Measurements from ENCODE around the gene NACAD.
"Not testable (repeated sequence)": the region's sequence is repeated elsewhere in the genome, so short reads cannot be mapped to it uniquely, and the experiment has no call there.

NACAD gene

GRCh38 chr7:45122975-45123860, 34.4 kb upstream of the NACAD start:
- TF ChIP-seq ZFX (IDR thresholded peaks at IDR 0.05; ENCODE audit: borderline replicate concordance) = no peak
- no peak for TF ChIP-seq CTCF (IDR thresholded peaks at IDR 0.05)
- H3K27ac ChIP-seq = no peak overlapping the region

- H3K27ac ChIP-seq = no peak overlapping the region
- TF ChIP-seq ZFX (IDR thresholded peaks at IDR 0.05; ENCODE audit: borderline replicate concordance) (no peak), CTCF (IDR thresholded peaks at IDR 0.05) (no peak)
These were observed 30.8 kb upstream of the NACAD start for GRCh38 chr7:45119550-45119949.

- no peak overlapping the region for H3K27ac ChIP-seq
- TF ChIP-seq CTCF (IDR thresholded peaks at IDR 0.05) (no peak), ZFX (IDR thresholded peaks at IDR 0.05; ENCODE audit: borderline replicate concordance) (no peak)
These were observed 30.1 kb upstream of the NACAD start for GRCh38 chr7:45118889-45119331.

GRCh38 chr7:45118292-45118691, 29.5 kb upstream of the NACAD start:
- H3K27ac ChIP-seq = no peak overlapping the region
- no peak for TF ChIP-seq ZFX (IDR thresholded peaks at IDR 0.05; ENCODE audit: borderline replicate concordance)
- TF ChIP-seq CTCF (IDR thresholded peaks at IDR 0.05) = no peak

GRCh38 chr7:45117582-45117981, 28.8 kb upstream of the NACAD start:
- H3K27ac ChIP-seq = no peak overlapping the region
- TF ChIP-seq ZFX (IDR thresholded peaks at IDR 0.05; ENCODE audit: borderline replicate concordance) = no peak
- TF ChIP-seq CTCF (IDR thresholded peaks at IDR 0.05) = no peak

GRCh38 chr7:45116048-45116447, 27.3 kb upstream of the NACAD start:
- TF ChIP-seq ZFX (IDR thresholded peaks at IDR 0.05; ENCODE audit: borderline replicate concordance) (no peak), CTCF (IDR thresholded peaks at IDR 0.05) (no peak)
- no peak overlapping the region for H3K27ac ChIP-seq

GRCh38 chr7:45114926-45115325, 26.2 kb upstream of the NACAD start:
- H3K27ac ChIP-seq = no peak overlapping the region
- no peak for TF ChIP-seq ZFX (IDR thresholded peaks at IDR 0.05; ENCODE audit: borderline replicate concordance)
- no peak for TF ChIP-seq CTCF (IDR thresholded peaks at IDR 0.05)

GRCh38 chr7:45114257-45114656, 25.5 kb upstream of the NACAD start:
- H3K27ac ChIP-seq = not testable (repeated sequence)
